Activated CD8-positive, alpha-beta T cell treated with anti-CD3 and anti-CD28 coated beads for 36 hours (primary cell): Measurements from ENCODE around the gene JOSD1. TPM values are rescaled to one million over a fixed set of nuclear protein-coding genes. Genes with fewer than 3 reads are reported as not detected.

Experiments
- ATAC-seq: fragments of 200-7000 bp; cut with Tn5 transposase; one replicate; pipeline ENCODE4 v1.10.0; 2021; ENCODE audit warnings: mild to moderate bottlenecking, moderate library complexity
- CTCF ChIA-PET: fragments of 350-600 bp; sonication (Branson Sonifier 250); formaldehyde crosslinking; loops from one replicate; lab custom pipeline; 2021; ENCODE audit warnings: antibody characterized with exemption; lab: Charles Lee
- POLR2A ChIA-PET: fragments of 350-600 bp; sonication (Branson Sonifier 250); formaldehyde crosslinking; loops from one replicate; lab custom pipeline; 2021; ENCODE audit warnings: antibody characterized with exemption; lab: Charles Lee
- DNase-seq: peaks from one replicate; pipeline ENCODE4 v3.0.0-alpha.2; 2020
- H3K27ac Mint-ChIP-seq: one replicate; pipeline ENCODE4 v1.8.0; 2021; ENCODE audit warnings: mild to moderate bottlenecking, mixed read lengths
- H3K27me3 Mint-ChIP-seq: one replicate; pipeline ENCODE4 v1.8.0; 2021; ENCODE audit warnings: mixed read lengths
- H3K36me3 Mint-ChIP-seq: one replicate; pipeline ENCODE4 v1.8.0; 2021; ENCODE audit warnings: low read depth, mixed read lengths
- H3K4me1 Mint-ChIP-seq: one replicate; pipeline ENCODE4 v1.8.0; 2021; ENCODE audit warnings: low read depth, mixed read lengths
- H3K4me3 Mint-ChIP-seq: one replicate; pipeline ENCODE4 v1.8.0; 2021; ENCODE audit warnings: mild to moderate bottlenecking, moderate library complexity, mixed read lengths
- H3K9me3 Mint-ChIP-seq: one replicate; pipeline ENCODE4 v1.8.0; 2021; ENCODE audit warnings: mixed read lengths
- intact Hi-C: fragments of 100-400 bp; cut with micrococcal nuclease; formaldehyde crosslinking; loops from one replicate; pipeline ENCODE4 v1.10.0; 2022
- total RNA-seq, 2 experiments: library from RNA; stranded (reverse); gene quantifications; one replicate each; pipeline ENCODE4 v1.2.3, GENCODE V29; 2021
- TF ChIP-seq, protein P1 (sequence below): fragments of 200-600 bp; IDR thresholded peaks from one replicate; pipeline ENCODE4 v1.8.0; 2022; ENCODE audit warnings: antibody characterized with exemption, mild to moderate bottlenecking

JOSD1 gene
- total RNA-seq, 2 experiments from 2014 or later, result 84.7 to 88.1 TPM

DNA sequence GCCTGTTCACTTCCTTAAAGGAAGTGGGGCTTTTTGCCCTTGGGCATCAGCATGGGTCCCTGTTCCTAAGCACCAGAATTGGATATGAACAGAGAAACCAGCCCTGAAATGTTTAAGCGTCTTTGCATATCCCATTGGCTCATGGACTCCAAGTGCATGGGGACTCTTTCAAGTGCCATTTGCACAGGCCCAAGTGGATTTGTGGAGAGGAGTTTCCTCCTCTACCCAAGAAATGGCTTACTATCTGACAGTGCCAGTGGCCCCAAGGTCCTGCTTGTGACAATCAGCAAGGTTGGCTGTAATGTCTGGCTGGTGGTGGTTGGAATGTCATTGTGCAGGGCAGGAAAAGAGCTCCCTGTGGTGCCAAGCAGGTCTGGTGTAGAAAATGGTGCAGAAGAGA lies 15.0 kb downstream of the JOSD1 start:
- no peak for ATAC-seq
- Mint-ChIP-seq H3K36me3 (peaks cover 58% of the 10 kb centered on the region), H3K9me3 (no peaks in the 10 kb centered on the region), H3K27ac (no peak overlapping the region), H3K4me1 (peaks cover 24% of the 10 kb centered on the region), H3K4me3 (no peak overlapping the region), H3K27me3 (no peaks in the 10 kb centered on the region)
- ChIA-PET POLR2A (interaction anchor here (0.5 to 2.3 kb wide), 6 partner anchors 11 to 73 kb away, joined by 3 to 7 read pairs (median 3); no protein-coding TSS in a partner anchor), CTCF (no interaction called here)
- TF ChIP-seq, protein P1, sequence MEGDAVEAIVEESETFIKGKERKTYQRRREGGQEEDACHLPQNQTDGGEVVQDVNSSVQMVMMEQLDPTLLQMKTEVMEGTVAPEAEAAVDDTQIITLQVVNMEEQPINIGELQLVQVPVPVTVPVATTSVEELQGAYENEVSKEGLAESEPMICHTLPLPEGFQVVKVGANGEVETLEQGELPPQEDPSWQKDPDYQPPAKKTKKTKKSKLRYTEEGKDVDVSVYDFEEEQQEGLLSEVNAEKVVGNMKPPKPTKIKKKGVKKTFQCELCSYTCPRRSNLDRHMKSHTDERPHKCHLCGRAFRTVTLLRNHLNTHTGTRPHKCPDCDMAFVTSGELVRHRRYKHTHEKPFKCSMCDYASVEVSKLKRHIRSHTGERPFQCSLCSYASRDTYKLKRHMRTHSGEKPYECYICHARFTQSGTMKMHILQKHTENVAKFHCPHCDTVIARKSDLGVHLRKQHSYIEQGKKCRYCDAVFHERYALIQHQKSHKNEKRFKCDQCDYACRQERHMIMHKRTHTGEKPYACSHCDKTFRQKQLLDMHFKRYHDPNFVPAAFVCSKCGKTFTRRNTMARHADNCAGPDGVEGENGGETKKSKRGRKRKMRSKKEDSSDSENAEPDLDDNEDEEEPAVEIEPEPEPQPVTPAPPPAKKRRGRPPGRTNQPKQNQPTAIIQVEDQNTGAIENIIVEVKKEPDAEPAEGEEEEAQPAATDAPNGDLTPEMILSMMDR, result no peak
- DNase-seq, result no peak
- intact Hi-C loops, result no loop called here

DNA sequence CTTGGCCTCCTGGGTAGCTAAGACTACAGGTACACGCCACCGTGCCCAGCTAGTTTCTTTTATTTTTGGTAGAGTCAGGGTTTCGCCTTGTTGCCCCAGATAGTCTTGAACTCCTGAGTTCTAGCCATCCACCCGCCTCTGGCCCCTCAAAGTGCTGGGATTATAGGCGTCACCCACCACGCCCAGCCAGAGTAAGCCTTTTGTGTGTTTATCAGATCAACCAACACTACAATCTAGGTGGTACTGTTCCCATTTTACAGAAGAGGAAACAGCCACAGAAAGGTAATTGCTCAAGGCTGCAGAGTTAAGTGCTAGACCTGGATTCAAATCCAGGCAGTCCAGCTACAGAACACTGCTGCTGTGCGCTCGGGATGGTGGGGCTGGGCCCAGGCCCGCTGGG lies 15.8 kb downstream of the JOSD1 start:
- intact Hi-C loops, result no loop called here
- Mint-ChIP-seq H3K27ac (peak overlapping the region; percentile 46), H3K9me3 (no peaks in the 10 kb centered on the region), H3K27me3 (no peaks in the 10 kb centered on the region), H3K4me3 (no peak overlapping the region), H3K36me3 (peaks cover 57% of the 10 kb centered on the region), H3K4me1 (peaks cover 26% of the 10 kb centered on the region)
- CTCF ChIA-PET, result no interaction called here
- DNase-seq (no peak), ATAC-seq (no peak)
- TF ChIP-seq, protein P1, result no peak
- POLR2A ChIA-PET, result interaction anchor here (1.2 kb wide), 1 partner anchor 11 kb away, joined by 4 read pairs; no protein-coding TSS in a partner anchor

DNA sequence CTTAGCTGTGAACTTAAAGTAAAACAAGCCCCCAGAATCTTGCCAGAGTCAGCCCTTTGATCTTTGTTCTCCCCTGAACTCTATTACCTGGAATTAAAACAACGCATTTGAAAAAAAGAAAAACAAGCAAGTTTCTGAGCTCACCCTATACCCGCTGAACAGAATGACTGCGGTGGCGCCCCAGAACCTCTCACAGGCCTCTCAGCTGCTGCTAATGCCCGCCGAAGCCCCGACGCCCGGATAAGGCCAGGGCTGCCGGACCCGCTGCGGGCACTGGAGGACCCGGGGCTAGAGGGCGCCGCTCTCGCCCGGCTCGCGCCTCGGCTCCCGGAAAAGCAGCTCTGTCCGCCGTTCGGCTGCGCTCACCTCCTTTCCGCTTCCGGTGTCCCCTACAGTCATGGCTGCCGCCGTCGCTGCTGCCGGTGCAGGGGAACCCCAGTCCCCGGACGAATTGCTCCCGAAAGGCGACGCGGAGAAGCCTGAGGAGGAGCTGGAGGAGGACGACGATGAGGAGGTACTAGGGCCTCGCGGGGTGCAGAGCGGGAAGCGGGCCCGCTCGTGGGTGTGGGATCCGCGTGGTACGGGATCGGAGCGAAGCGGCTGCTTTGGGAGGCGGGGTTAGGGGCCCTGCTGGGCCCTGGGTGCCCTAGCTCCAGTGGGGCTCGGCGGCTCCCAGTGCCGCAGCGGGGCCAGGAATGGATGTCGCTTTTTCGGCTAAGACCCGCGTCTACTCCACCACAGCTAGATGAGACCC lies 19.0 kb downstream of the JOSD1 start, which contains the start of gene TOMM22:
TOMM22 (plus strand) TSS at position 376 of the 754 bp plus-strand sequence; CDS start at position 398, 22 bp downstream.
- DNase-seq (peak; percentile 89), ATAC-seq (peak; percentile 98)
- Mint-ChIP-seq H3K27me3 (no peaks in the 10 kb centered on the region), H3K9me3 (no peaks in the 10 kb centered on the region), H3K4me3 (peak within 1 kb of the TSS; percentile 97), H3K27ac (peak within 1 kb of the TSS; percentile 96), H3K4me1 (peaks cover 26% of the 10 kb centered on the region), H3K36me3 (peaks cover 40% of the 10 kb centered on the region)
- intact Hi-C loops, result no loop called here
- ChIA-PET POLR2A (interaction anchor here (1.0 to 3.1 kb wide), 13 partner anchors 10 to 415 kb away, joined by 3 to 62 read pairs (median 4); partner anchors contain the start of genes DMC1, GTPBP1 and JOSD1), CTCF (interaction anchor here (0.6 to 2.1 kb wide), 17 partner anchors 9 to 630 kb away, joined by 3 to 16 read pairs (median 4); partner anchors contain the start of genes CBY1, FAM227A and GTPBP1)
- TF ChIP-seq, protein P1, result no peak

DNA sequence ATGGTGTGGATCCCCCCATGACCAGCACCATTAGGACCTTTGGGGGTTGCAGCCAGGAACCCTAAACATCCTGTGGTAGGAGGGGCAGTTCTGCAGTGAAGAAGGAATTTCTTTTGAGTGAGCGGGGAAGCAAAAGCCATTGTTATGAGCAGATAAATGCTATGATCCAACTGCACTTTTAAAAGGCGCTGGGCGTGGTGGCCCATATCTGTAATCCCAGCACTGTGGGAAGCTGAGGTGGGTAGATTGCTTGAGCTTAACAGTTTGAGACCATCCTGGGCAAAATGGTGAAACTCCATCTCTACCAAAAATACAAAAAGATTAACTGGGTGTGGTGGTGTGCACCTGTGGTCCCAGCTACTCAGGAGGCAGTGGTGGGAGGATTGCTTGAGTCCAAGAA lies 24.9 kb downstream of the JOSD1 start:
- Mint-ChIP-seq H3K27me3 (no peaks in the 10 kb centered on the region), H3K9me3 (no peaks in the 10 kb centered on the region), H3K4me3 (no peak overlapping the region), H3K36me3 (peaks cover 10% of the 10 kb centered on the region), H3K4me1 (peaks cover 3% of the 10 kb centered on the region), H3K27ac (no peak overlapping the region)
- ChIA-PET CTCF (no interaction called here), POLR2A (interaction anchor here (0.6 to 0.8 kb wide), 2 partner anchors 13 to 54 kb away, joined by 3 read pairs; no protein-coding TSS in a partner anchor)
- intact Hi-C loops, result no loop called here
- no peak for ATAC-seq
- TF ChIP-seq, protein P1, result no peak
- no peak for DNase-seq

DNA sequence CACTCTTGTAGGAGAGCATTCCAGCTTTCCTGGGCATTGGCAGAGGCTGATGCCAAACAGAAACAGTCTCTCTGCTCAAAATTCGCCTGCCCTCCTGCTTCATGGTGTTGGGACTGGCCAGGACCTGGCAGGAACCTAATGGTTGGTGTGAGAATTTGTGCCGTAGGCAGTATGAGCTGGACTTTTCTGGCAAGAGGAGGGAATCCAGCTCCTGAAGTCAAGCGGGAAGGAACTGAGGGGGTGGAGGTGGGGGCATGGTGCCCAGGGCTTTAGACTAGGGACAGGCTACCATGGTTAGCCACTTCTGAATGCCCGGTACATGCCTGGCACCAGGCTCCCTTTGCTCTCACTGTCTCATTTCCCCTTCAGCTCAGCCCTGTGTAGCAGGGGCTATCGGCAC lies 25.9 kb downstream of the JOSD1 start:
- intact Hi-C loops, result no loop called here
- Mint-ChIP-seq H3K36me3 (peaks cover 13% of the 10 kb centered on the region), H3K4me1 (no peaks in the 10 kb centered on the region), H3K27me3 (no peaks in the 10 kb centered on the region), H3K4me3 (no peak overlapping the region), H3K27ac (no peak overlapping the region), H3K9me3 (no peaks in the 10 kb centered on the region)
- ChIA-PET POLR2A (interaction anchor here (0.8 kb wide), 1 partner anchor 14 kb away, joined by 3 read pairs; no protein-coding TSS in a partner anchor), CTCF (interaction anchor here (0.7 kb wide), 1 partner anchor 10 kb away, joined by 3 read pairs; no protein-coding TSS in a partner anchor)
- ATAC-seq (no peak), DNase-seq (no peak)
- TF ChIP-seq, protein P1, result no peak
